ENCODE data around the gene CP. TPM values are rescaled to one million over a fixed set of nuclear protein-coding genes. Genes with fewer than 3 reads are reported as not detected.

CP gene
- total RNA-seq, 1 experiment from 2014 or later, result 1.5 TPM

DNA sequence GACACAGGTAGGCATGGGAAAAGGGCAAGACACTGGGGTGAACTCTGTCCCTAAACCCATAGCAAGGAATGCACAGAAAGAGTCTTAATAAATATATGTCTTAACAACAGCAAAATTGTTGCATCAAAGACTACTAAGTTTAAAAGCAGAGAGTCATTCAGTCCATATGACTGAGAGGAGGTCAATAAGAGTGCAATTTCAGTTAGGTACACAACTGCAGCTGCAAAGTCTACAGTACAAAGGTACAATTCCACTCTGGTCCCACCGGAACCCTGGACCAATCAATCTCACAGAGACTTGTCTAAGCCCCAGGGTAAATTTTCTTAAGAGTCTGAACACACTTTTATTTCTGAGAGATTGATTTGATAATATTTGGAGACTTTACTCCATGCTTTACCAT, 6.9 kb downstream of the CP start:
- ChIA-PET CTCF (no interaction called here), POLR2A (no interaction called here)
- Mint-ChIP-seq H3K4me1 (peaks cover 22% of the 10 kb centered on the region), H3K36me3 (peaks cover 7% of the 10 kb centered on the region), H3K27me3 (ENCODE audit: low read depth) (no peaks in the 10 kb centered on the region), H3K4me3 (no peak overlapping the region), H3K9me3 (peaks cover 10% of the 10 kb centered on the region), H3K27ac (no peak overlapping the region)
- ATAC-seq, result no peak
- TF ChIP-seq KAT7 (CRISPR knock-in tag; IDR thresholded peaks at IDR 0.05; ENCODE audit: borderline replicate concordance) (no peak), RORB (CRISPR knock-in tag; IDR thresholded peaks at IDR 0.05) (no peak), GABPB1 (CRISPR knock-in tag; IDR thresholded peaks at IDR 0.05) (peak; percentile 63)
- DNase-seq (ENCODE audit: low spot score), result no peak

GRCh38 chr3:149212386-149212785, 9.2 kb downstream of the CP start:
- DNase-seq (ENCODE audit: low spot score), result no peak
- ATAC-seq, result no peak
- H3K36me3 Mint-ChIP-seq, result no peaks in the 10 kb centered on the region
- TF ChIP-seq, protein P1, sequence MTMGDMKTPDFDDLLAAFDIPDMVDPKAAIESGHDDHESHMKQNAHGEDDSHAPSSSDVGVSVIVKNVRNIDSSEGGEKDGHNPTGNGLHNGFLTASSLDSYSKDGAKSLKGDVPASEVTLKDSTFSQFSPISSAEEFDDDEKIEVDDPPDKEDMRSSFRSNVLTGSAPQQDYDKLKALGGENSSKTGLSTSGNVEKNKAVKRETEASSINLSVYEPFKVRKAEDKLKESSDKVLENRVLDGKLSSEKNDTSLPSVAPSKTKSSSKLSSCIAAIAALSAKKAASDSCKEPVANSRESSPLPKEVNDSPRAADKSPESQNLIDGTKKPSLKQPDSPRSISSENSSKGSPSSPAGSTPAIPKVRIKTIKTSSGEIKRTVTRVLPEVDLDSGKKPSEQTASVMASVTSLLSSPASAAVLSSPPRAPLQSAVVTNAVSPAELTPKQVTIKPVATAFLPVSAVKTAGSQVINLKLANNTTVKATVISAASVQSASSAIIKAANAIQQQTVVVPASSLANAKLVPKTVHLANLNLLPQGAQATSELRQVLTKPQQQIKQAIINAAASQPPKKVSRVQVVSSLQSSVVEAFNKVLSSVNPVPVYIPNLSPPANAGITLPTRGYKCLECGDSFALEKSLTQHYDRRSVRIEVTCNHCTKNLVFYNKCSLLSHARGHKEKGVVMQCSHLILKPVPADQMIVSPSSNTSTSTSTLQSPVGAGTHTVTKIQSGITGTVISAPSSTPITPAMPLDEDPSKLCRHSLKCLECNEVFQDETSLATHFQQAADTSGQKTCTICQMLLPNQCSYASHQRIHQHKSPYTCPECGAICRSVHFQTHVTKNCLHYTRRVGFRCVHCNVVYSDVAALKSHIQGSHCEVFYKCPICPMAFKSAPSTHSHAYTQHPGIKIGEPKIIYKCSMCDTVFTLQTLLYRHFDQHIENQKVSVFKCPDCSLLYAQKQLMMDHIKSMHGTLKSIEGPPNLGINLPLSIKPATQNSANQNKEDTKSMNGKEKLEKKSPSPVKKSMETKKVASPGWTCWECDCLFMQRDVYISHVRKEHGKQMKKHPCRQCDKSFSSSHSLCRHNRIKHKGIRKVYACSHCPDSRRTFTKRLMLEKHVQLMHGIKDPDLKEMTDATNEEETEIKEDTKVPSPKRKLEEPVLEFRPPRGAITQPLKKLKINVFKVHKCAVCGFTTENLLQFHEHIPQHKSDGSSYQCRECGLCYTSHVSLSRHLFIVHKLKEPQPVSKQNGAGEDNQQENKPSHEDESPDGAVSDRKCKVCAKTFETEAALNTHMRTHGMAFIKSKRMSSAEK (CRISPR knock-in tag; IDR thresholded peaks at IDR 0.05; ENCODE audit: borderline replicate concordance), result no peak
- TF ChIP-seq ZBTB21 (CRISPR knock-in tag; IDR thresholded peaks at IDR 0.05; ENCODE audit: borderline replicate concordance) (no peak), FOXP4 (CRISPR knock-in tag; IDR thresholded peaks at IDR 0.05) (no peak), TEAD4 (CRISPR knock-in tag; IDR thresholded peaks at IDR 0.05) (no peak), NFE2L1 (CRISPR knock-in tag; IDR thresholded peaks at IDR 0.05) (no peak), ELF4 (CRISPR knock-in tag; IDR thresholded peaks at IDR 0.05; ENCODE audit: low read depth) (no peak), NR2C2 (CRISPR knock-in tag; IDR thresholded peaks at IDR 0.05) (no peak), TP53 (CRISPR knock-in tag; IDR thresholded peaks at IDR 0.05) (no peak), ZNF281 (CRISPR knock-in tag; IDR thresholded peaks at IDR 0.05) (no peak), OVOL2 (CRISPR knock-in tag; IDR thresholded peaks at IDR 0.05; ENCODE audit: borderline replicate concordance) (no peak), E2F4 (CRISPR knock-in tag; IDR thresholded peaks at IDR 0.05; ENCODE audit: borderline replicate concordance, low read depth) (no peak), SMAD3 (CRISPR knock-in tag; IDR thresholded peaks at IDR 0.05; ENCODE audit: borderline replicate concordance) (no peak), FOXJ3 (CRISPR knock-in tag; IDR thresholded peaks at IDR 0.05; ENCODE audit: borderline replicate concordance) (no peak), RORB (CRISPR knock-in tag; IDR thresholded peaks at IDR 0.05) (no peak), MYBL2 (CRISPR knock-in tag; IDR thresholded peaks at IDR 0.05) (no peak), NFYB (CRISPR knock-in tag; conservative IDR thresholded peaks at IDR 0.05; ENCODE audit: low read depth) (no peak), NR1H2 (CRISPR knock-in tag; IDR thresholded peaks at IDR 0.05) (no peak)
- TF ChIP-seq, protein P2, sequence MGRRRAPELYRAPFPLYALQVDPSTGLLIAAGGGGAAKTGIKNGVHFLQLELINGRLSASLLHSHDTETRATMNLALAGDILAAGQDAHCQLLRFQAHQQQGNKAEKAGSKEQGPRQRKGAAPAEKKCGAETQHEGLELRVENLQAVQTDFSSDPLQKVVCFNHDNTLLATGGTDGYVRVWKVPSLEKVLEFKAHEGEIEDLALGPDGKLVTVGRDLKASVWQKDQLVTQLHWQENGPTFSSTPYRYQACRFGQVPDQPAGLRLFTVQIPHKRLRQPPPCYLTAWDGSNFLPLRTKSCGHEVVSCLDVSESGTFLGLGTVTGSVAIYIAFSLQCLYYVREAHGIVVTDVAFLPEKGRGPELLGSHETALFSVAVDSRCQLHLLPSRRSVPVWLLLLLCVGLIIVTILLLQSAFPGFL (CRISPR knock-in tag; IDR thresholded peaks at IDR 0.05; ENCODE audit: borderline replicate concordance), result no peak
- TF ChIP-seq, protein P3, sequence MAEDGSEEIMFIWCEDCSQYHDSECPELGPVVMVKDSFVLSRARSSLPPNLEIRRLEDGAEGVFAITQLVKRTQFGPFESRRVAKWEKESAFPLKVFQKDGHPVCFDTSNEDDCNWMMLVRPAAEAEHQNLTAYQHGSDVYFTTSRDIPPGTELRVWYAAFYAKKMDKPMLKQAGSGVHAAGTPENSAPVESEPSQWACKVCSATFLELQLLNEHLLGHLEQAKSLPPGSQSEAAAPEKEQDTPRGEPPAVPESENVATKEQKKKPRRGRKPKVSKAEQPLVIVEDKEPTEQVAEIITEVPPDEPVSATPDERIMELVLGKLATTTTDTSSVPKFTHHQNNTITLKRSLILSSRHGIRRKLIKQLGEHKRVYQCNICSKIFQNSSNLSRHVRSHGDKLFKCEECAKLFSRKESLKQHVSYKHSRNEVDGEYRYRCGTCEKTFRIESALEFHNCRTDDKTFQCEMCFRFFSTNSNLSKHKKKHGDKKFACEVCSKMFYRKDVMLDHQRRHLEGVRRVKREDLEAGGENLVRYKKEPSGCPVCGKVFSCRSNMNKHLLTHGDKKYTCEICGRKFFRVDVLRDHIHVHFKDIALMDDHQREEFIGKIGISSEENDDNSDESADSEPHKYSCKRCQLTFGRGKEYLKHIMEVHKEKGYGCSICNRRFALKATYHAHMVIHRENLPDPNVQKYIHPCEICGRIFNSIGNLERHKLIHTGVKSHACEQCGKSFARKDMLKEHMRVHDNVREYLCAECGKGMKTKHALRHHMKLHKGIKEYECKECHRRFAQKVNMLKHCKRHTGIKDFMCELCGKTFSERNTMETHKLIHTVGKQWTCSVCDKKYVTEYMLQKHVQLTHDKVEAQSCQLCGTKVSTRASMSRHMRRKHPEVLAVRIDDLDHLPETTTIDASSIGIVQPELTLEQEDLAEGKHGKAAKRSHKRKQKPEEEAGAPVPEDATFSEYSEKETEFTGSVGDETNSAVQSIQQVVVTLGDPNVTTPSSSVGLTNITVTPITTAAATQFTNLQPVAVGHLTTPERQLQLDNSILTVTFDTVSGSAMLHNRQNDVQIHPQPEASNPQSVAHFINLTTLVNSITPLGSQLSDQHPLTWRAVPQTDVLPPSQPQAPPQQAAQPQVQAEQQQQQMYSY (CRISPR knock-in tag; IDR thresholded peaks at IDR 0.05), result no peak

More at GRCh38 chr3:149212386-149212785, 9.2 kb downstream of the CP start:
- Mint-ChIP-seq H3K4me3 (no peak overlapping the region), H3K9me3 (no peaks in the 10 kb centered on the region), H3K4me1 (peaks cover 29% of the 10 kb centered on the region), H3K27ac (no peak overlapping the region), H3K27me3 (ENCODE audit: low read depth) (no peaks in the 10 kb centered on the region)
- ChIA-PET CTCF (interaction anchor here (1.0 kb wide), 1 partner anchor 256 kb away, joined by 4 read pairs; no protein-coding TSS in a partner anchor), POLR2A (no interaction called here)

Measured in WTC11 (cell line).